Ishikawa (cell line): ENCODE measurements around the gene HOXA11.

ENCODE experiments used
- CEBPB ChIP-seq: IDR thresholded peaks from 2 replicates; pipeline ENCODE4 v1.6.1; 2012
- CREB1 ChIP-seq: IDR thresholded peaks from 2 replicates; pipeline ENCODE4 v1.6.1; 2012; ENCODE audit warnings: low read depth
- EGR1 ChIP-seq: IDR thresholded peaks from 2 replicates; pipeline ENCODE4 v1.6.1; 2012
- EP300 ChIP-seq: IDR thresholded peaks from 2 replicates; pipeline ENCODE4 v1.6.1; 2012; ENCODE audit warnings: borderline replicate concordance
- FOXM1 ChIP-seq: IDR thresholded peaks from 2 replicates; pipeline ENCODE4 v1.6.1; 2012; ENCODE audit warnings: low read depth, borderline replicate concordance
- MAX ChIP-seq: IDR thresholded peaks from 2 replicates; pipeline ENCODE4 v1.6.1; 2012
- NFIC ChIP-seq: IDR thresholded peaks from 2 replicates; pipeline ENCODE4 v1.6.1; 2012
- RAD21 ChIP-seq: IDR thresholded peaks from 2 replicates; pipeline ENCODE4 v1.6.1; 2012; ENCODE audit warnings: low read depth
- REST ChIP-seq: IDR thresholded peaks from 2 replicates; pipeline ENCODE4 v1.6.1; 2012; ENCODE audit warnings: low read depth, mild to moderate bottlenecking
- TAF1 ChIP-seq: IDR thresholded peaks from 2 replicates; pipeline ENCODE4 v1.6.1; 2012; ENCODE audit warnings: low read depth, mild to moderate bottlenecking
- TCF12 ChIP-seq: IDR thresholded peaks from 2 replicates; pipeline ENCODE4 v1.6.1; 2012; ENCODE audit warnings: low read depth
- TEAD4 ChIP-seq: IDR thresholded peaks from 2 replicates; pipeline ENCODE4 v1.6.1; 2012
- YY1 ChIP-seq: IDR thresholded peaks from 2 replicates; pipeline ENCODE4 v1.6.1; 2012; ENCODE audit warnings: low read depth
- ZBTB7A ChIP-seq: IDR thresholded peaks from 2 replicates; pipeline ENCODE4 v1.6.1; 2012; ENCODE audit warnings: low read depth
- TF ChIP-seq, protein P1 (sequence below): IDR thresholded peaks from 2 replicates; pipeline ENCODE4 v1.6.1; 2012

HOXA11 gene

GRCh38 chr7:27160546-27161213, 24.4 kb downstream of the HOXA11 start:
- no peak for TF ChIP-seq CREB1
- TF ChIP-seq CEBPB: no peak
- TF ChIP-seq MAX: peak; percentile 57; the same call in 1 of the 2 replicates
- TF ChIP-seq, protein P1, sequence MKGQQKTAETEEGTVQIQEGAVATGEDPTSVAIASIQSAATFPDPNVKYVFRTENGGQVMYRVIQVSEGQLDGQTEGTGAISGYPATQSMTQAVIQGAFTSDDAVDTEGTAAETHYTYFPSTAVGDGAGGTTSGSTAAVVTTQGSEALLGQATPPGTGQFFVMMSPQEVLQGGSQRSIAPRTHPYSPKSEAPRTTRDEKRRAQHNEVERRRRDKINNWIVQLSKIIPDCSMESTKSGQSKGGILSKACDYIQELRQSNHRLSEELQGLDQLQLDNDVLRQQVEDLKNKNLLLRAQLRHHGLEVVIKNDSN: no peak
- TF ChIP-seq TCF12: no peak
- no peak; the same call in 1 of the 2 replicates for TF ChIP-seq ZBTB7A
- TF ChIP-seq EP300: no peak
- peak; percentile 70 for TF ChIP-seq EGR1
- TF ChIP-seq FOXM1: no peak
- peak; percentile 48; the same call in 1 of the 2 replicates for TF ChIP-seq TAF1
- TF ChIP-seq REST: no peak
- TF ChIP-seq RAD21: peak; percentile 92
- TF ChIP-seq NFIC: no peak
- TF ChIP-seq YY1: peak; percentile 96
- TF ChIP-seq TEAD4: peak; percentile 79

DNA sequence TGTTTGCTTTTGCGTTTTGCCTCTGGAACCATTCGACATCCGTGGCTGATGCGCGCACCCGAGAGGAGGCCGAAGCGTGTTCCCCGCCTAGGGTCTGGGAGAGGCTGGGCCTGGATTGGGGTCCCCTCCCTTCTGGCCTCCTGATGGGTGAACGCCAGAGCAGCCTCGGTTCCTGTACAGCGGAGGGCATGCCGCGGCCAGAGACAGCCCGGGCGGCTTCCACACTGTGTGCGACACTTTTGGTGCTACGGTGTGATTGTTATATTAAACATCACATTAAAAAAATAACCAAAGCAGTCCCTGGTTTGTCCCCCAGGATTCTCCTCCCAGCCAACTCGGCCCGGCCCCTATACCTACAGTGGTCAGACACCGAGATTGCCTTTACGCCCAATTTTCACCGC, 24.9 kb downstream of the HOXA11 start:
- TF ChIP-seq TEAD4 (no peak), CREB1 (no peak), EGR1 (no peak), YY1 (no peak), ZBTB7A (no peak), RAD21 (no peak), TAF1 (no peak), CEBPB (no peak), MAX (no peak), EP300 (no peak), NFIC (no peak), TCF12 (no peak), FOXM1 (no peak), REST (no peak)
- TF ChIP-seq, protein P1: no peak

GRCh38 chr7:27159266-27160144, 25.5 kb downstream of the HOXA11 start:
- TF ChIP-seq CEBPB (no peak), EGR1 (no peak), EP300 (no peak), TAF1 (no peak), NFIC (no peak), MAX (no peak), TEAD4 (no peak), FOXM1 (no peak), REST (no peak), ZBTB7A (no peak), YY1 (no peak), RAD21 (no peak), CREB1 (no peak), TCF12 (no peak)
- TF ChIP-seq, protein P1: no peak
